ENCODE results near the gene IP6K1. TPM values are rescaled to one million over a fixed set of nuclear protein-coding genes. Genes with fewer than 3 reads are reported as not detected.

The IP6K1 gene
- total RNA-seq, 1 experiment from 2014 or later = 30.6 TPM

DNA sequence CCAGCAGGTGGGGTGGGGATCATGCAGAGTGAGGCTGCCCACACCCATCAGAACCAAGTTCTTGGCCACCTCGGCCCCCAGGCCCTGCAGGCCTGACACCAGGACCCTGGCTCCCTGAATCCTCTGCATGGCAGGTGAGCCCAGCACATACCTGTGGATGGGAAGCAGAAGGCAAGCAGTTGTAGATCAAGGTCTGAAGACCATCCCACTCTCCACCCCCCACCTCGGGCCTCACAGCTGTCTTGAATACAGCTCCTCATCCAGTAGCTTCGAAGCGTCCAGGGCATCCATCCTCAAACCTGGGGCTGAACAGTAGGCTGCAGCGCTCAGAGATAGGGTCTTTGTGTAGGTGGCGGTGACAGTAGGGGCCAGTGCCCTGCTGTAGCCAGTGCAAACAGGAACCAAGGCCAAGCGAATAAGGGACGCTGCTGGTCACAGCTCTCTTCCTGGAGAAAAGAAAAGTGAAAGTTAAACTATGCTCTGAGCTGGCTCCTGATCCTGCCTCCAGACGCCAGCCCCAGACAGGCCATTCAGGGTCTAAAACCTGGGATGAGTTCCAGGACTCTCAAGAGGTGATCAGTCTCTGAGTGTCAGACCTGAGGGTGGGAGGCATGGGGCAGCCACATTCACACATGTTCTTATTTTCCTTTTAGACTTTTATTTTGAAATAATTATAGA, 27.3 kb upstream of the IP6K1 start, which contains the start of gene UBA7:
Gene UBA7 (minus strand): TSS at position 457 of the 678 bp plus-strand sequence. CDS start 166 bp downstream, at position 291.
- no peak within 1 kb of the TSS for H2AFZ ChIP-seq (ENCODE audit: low read depth, low read length, poor library complexity, severe bottlenecking)
- ATAC-seq (no peak), DNase-seq (ENCODE audit: low read depth, low spot score) (no peak)
- no peaks in the 10 kb centered on the region for H3K27me3 ChIP-seq (ENCODE audit: insufficient read depth, low read length)
- TF ChIP-seq ELF1 (IDR thresholded peaks at IDR 0.05; ENCODE audit: borderline replicate concordance, low read depth) (no peak), EZH2phosphoT487 (IDR thresholded peaks at IDR 0.05; ENCODE audit: borderline replicate concordance) (no peak), EZH2 (IDR thresholded peaks at IDR 0.05) (no peak), YY1 (IDR thresholded peaks at IDR 0.05; ENCODE audit: extremely low read depth, insufficient replicate concordance, low read depth, low read length) (no peak), JUND (IDR thresholded peaks at IDR 0.05) (no peak), TCF7L2 (IDR thresholded peaks at IDR 0.05; ENCODE audit: borderline replicate concordance, extremely low read depth, insufficient read depth, insufficient read length) (no peak), SP1 (IDR thresholded peaks at IDR 0.05; ENCODE audit: low read depth) (no peak), RAD21 (IDR thresholded peaks at IDR 0.05; ENCODE audit: low read depth) (no peak), FOSL1 (IDR thresholded peaks at IDR 0.05; ENCODE audit: low read depth) (no peak)
- TF ChIP-seq, protein P1, sequence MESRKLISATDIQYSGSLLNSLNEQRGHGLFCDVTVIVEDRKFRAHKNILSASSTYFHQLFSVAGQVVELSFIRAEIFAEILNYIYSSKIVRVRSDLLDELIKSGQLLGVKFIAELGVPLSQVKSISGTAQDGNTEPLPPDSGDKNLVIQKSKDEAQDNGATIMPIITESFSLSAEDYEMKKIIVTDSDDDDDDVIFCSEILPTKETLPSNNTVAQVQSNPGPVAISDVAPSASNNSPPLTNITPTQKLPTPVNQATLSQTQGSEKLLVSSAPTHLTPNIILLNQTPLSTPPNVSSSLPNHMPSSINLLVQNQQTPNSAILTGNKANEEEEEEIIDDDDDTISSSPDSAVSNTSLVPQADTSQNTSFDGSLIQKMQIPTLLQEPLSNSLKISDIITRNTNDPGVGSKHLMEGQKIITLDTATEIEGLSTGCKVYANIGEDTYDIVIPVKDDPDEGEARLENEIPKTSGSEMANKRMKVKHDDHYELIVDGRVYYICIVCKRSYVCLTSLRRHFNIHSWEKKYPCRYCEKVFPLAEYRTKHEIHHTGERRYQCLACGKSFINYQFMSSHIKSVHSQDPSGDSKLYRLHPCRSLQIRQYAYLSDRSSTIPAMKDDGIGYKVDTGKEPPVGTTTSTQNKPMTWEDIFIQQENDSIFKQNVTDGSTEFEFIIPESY (IDR thresholded peaks at IDR 0.05; ENCODE audit: extremely low read depth, insufficient replicate concordance, low read length) = no peak
- TF ChIP-seq, protein P2, sequence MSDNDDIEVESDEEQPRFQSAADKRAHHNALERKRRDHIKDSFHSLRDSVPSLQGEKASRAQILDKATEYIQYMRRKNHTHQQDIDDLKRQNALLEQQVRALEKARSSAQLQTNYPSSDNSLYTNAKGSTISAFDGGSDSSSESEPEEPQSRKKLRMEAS (IDR thresholded peaks at IDR 0.05) = no peak
- TF ChIP-seq, protein P3, sequence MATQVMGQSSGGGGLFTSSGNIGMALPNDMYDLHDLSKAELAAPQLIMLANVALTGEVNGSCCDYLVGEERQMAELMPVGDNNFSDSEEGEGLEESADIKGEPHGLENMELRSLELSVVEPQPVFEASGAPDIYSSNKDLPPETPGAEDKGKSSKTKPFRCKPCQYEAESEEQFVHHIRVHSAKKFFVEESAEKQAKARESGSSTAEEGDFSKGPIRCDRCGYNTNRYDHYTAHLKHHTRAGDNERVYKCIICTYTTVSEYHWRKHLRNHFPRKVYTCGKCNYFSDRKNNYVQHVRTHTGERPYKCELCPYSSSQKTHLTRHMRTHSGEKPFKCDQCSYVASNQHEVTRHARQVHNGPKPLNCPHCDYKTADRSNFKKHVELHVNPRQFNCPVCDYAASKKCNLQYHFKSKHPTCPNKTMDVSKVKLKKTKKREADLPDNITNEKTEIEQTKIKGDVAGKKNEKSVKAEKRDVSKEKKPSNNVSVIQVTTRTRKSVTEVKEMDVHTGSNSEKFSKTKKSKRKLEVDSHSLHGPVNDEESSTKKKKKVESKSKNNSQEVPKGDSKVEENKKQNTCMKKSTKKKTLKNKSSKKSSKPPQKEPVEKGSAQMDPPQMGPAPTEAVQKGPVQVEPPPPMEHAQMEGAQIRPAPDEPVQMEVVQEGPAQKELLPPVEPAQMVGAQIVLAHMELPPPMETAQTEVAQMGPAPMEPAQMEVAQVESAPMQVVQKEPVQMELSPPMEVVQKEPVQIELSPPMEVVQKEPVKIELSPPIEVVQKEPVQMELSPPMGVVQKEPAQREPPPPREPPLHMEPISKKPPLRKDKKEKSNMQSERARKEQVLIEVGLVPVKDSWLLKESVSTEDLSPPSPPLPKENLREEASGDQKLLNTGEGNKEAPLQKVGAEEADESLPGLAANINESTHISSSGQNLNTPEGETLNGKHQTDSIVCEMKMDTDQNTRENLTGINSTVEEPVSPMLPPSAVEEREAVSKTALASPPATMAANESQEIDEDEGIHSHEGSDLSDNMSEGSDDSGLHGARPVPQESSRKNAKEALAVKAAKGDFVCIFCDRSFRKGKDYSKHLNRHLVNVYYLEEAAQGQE (IDR thresholded peaks at IDR 0.05; ENCODE audit: low read depth) = no peak
- TF ChIP-seq, protein P4, sequence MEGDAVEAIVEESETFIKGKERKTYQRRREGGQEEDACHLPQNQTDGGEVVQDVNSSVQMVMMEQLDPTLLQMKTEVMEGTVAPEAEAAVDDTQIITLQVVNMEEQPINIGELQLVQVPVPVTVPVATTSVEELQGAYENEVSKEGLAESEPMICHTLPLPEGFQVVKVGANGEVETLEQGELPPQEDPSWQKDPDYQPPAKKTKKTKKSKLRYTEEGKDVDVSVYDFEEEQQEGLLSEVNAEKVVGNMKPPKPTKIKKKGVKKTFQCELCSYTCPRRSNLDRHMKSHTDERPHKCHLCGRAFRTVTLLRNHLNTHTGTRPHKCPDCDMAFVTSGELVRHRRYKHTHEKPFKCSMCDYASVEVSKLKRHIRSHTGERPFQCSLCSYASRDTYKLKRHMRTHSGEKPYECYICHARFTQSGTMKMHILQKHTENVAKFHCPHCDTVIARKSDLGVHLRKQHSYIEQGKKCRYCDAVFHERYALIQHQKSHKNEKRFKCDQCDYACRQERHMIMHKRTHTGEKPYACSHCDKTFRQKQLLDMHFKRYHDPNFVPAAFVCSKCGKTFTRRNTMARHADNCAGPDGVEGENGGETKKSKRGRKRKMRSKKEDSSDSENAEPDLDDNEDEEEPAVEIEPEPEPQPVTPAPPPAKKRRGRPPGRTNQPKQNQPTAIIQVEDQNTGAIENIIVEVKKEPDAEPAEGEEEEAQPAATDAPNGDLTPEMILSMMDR (IDR thresholded peaks at IDR 0.05 in 2 of 3, conservative IDR thresholded peaks at IDR 0.05 in 1 of 3; ENCODE audit: borderline replicate concordance in 1 of 3, insufficient read depth in 1 of 3, low read depth in 2 of 3, low read length in 2 of 3) = no peak
- no peak within 1 kb of the TSS for H3K4me2 ChIP-seq (ENCODE audit: low read length)
- no TSS peak for BruUV-seq (replicated peaks)
- H3K9me2 ChIP-seq (ENCODE audit: insufficient read depth) = no peaks in the 10 kb centered on the region
- H4K20me1 ChIP-seq (ENCODE audit: insufficient read depth) = no peaks in the 10 kb centered on the region
- H3K4me1 ChIP-seq (ENCODE audit: control insufficient read depth in 1 of 2, insufficient read depth in 2 of 2, low read length in 2 of 2) = no peaks in the 10 kb centered on the region
- no peak within 1 kb of the TSS for H3K27ac ChIP-seq (ENCODE audit: low read depth, low read length)
- no peaks in the 10 kb centered on the region for H3K79me2 ChIP-seq (ENCODE audit: insufficient read depth, low read length)
- H3K9me3 ChIP-seq (ENCODE audit: control insufficient read depth in 1 of 2, insufficient read depth in 1 of 2, low read depth in 1 of 2, low read length in 2 of 2) = no peaks in the 10 kb centered on the region
- H3K36me3 ChIP-seq (ENCODE audit: control insufficient read depth in 1 of 2, insufficient read depth in 2 of 2, low read length in 2 of 2) = no peaks in the 10 kb centered on the region
- intact Hi-C loops (cut with micrococcal nuclease) = no loop called here
- CTCF ChIA-PET = interaction anchor here (1.2 kb wide), 1 partner anchor 110 kb away, joined by 3 read pairs; no protein-coding TSS in a partner anchor
- no peak within 1 kb of the TSS for H3K4me3 ChIP-seq (replicated peaks in 1 of 2; ENCODE audit: low read depth in 1 of 2, low read length in 2 of 2)
- POLR2A ChIA-PET = no interaction called here
- H3K9ac ChIP-seq (ENCODE audit: low read length) = no peak within 1 kb of the TSS
- RAD21 ChIA-PET (ENCODE audit: low non-redundant PET in 1 of 2, low total read pairs in 2 of 2, uncharacterized antibody in 2 of 2, unreplicated experiment in 2 of 2) = no interaction called here
